ENCODE data around the gene CACNA1B. TPM values are rescaled to one million over a fixed set of nuclear protein-coding genes. Genes with fewer than 3 reads are reported as not detected.

The CACNA1B gene
- total RNA-seq, 4 donors from 2014 or later = not detected

DNA sequence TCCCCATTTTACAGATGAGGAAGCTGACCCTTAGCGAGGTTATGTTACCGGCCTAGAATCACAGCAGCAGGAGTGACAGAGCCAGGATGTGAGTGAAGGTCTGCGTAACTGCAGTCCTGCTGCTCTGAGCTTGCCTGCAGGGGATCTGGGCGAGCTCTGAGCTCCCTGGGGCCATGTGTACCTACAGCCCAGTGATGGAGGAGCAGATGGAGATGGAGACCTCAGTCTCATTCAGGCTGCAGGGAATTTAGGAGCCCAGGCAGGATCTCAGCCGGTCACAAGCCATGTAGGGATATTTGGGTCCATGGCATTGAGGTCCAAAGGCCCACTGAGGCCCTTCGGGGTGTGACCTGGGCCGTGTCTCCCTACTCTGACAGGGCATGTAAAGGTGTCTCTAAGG is 170.6 kb downstream of the CACNA1B start:
- TF ChIP-seq, protein P1, sequence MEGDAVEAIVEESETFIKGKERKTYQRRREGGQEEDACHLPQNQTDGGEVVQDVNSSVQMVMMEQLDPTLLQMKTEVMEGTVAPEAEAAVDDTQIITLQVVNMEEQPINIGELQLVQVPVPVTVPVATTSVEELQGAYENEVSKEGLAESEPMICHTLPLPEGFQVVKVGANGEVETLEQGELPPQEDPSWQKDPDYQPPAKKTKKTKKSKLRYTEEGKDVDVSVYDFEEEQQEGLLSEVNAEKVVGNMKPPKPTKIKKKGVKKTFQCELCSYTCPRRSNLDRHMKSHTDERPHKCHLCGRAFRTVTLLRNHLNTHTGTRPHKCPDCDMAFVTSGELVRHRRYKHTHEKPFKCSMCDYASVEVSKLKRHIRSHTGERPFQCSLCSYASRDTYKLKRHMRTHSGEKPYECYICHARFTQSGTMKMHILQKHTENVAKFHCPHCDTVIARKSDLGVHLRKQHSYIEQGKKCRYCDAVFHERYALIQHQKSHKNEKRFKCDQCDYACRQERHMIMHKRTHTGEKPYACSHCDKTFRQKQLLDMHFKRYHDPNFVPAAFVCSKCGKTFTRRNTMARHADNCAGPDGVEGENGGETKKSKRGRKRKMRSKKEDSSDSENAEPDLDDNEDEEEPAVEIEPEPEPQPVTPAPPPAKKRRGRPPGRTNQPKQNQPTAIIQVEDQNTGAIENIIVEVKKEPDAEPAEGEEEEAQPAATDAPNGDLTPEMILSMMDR (IDR thresholded peaks at IDR 0.05) = no peak
- ATAC-seq (ENCODE audit: low FRiP score) (no peak), DNase-seq (ENCODE audit: low spot score) (no peak)

DNA sequence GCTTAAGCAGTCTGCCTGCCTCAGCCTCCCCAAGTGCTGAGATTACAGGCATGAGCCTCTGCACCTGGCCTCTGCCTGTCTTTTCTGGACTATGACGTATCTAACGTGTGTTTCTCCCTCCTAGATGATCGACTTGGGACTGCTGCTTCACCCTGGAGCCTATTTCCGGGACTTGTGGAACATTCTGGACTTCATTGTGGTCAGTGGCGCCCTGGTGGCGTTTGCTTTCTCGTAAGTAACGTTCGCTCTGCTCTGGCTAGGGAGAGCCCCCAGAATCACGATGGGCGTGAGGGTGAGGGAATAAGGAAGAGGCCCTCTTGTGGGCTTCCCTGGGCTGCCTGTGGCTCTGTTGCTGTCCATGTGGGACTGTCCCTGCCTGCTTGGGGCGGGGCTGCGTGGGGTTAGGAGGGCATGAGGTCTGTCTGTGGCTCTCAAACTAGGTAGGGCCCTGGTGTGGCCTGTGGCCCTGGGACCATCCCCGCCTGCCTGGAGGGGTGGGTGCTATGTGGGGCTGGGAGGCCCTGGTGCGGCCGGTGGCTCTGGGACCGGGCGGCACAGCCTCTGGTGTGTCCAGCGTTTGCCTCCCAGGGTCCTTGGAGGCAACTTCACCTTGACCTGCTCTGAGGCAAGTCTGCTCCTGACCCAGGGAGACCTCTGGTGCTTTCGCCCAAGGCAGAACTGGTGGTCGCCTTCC is 171.7 kb downstream of the CACNA1B start:
- TF ChIP-seq, protein P1 (IDR thresholded peaks at IDR 0.05) = no peak
- DNase-seq (ENCODE audit: low spot score) (no peak), ATAC-seq (ENCODE audit: low FRiP score) (no peak)

DNA sequence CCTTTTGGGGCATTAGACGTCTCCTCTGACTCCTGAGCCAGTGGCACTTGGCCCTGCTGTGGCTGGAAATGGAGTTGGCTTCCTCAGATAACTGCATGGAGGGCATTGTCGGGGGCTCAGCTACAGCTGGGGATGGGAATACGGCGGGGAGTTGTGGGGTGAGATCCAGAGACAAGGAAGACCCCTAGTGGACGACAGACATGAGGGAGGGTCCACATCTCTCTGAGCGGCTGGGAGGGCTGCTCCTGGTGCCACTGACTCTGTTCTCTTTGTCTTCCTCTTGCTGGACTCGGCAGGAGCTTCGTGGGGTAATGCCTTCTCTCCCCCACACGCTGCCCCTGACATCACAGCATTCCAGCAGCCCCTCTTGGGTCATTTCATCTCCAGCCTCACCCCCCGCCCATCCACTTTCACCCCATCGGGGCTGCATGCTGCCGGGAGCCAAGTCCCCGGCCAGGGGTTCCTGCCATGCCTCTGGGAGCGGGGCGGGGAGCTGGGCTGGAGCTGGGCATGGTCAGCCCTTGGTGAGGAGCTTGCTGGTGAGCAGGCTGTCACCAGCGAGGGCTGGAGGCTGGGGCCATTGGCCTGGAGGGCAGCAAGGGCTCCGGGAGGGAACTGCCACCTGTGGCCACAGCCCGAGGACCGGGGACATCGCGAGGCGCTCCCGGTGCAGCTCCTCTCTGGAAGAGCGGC is 172.3 kb downstream of the CACNA1B start:
- DNase-seq (ENCODE audit: low spot score) = no peak
- no peak for ATAC-seq (ENCODE audit: low FRiP score)
- TF ChIP-seq, protein P1 (IDR thresholded peaks at IDR 0.05) = no peak

DNA sequence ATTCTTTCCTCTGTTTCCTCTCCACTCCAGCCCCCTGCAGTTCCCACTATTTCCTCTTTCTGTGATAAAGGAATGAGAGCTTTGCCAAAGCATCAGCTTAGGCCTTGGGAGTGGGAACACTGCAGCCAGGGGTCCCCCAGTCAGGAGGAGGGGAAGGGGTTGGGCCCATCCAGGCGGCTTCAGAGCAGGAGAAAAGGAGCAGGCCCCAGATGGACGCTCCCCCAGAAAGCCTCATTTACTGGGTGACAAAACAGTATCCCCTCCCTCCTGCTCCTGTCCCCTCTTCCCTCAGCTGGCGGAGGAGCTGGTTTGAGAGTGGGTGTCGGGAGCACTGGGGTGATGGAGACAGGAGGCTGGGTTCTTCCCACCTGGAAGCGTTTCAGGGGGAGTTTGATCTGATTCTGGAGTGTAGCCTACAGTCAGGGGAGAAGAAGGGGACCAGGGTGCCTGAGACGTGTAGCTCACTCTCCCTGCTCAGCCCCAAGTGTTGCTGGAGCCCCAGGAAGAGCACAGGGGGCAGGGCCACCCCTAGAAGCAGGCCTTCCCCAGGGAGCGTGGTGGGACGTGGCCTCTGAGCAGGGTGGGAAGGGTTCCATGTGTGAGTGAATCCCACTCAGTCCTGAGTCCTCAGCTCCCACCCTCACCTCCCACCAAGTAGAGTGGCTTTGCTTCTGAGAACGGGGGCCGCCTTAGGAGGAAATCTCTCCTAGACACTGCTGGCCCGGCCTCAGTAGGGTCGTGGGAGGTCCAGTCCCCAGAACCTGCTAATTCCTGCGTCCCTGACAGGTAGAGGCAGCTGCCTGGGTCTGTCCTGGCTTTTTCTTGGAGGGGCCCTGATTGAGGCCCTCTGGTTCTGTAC is 173.1 kb downstream of the CACNA1B start:
- no peak for DNase-seq (ENCODE audit: low spot score)
- TF ChIP-seq, protein P1 (IDR thresholded peaks at IDR 0.05) = no peak
- no peak for ATAC-seq (ENCODE audit: low FRiP score)

GRCh38 chr9:138051586-138052321 is 174.2 kb downstream of the CACNA1B start:
- ATAC-seq (ENCODE audit: low FRiP score) (no peak), DNase-seq (ENCODE audit: low spot score) (no peak)
- TF ChIP-seq, protein P1 (IDR thresholded peaks at IDR 0.05) = no peak

DNA sequence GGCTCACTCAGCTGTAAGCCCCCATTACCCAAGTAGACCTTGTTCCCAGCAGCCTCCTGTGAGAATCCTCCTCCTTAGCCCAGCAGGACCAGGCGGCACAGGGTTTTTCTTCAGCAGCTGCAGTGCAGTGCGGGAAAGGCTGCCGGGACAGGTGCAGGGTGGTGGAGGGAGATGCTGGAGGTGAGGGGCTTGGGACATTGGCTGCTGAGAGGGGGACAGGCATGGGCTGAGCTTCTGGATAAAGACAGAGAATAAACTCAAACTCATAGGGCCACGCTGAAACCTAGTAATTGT is 174.7 kb downstream of the CACNA1B start:
- DNase-seq (ENCODE audit: low spot score) (no peak), ATAC-seq (ENCODE audit: low FRiP score) (no peak)
- TF ChIP-seq, protein P1 (IDR thresholded peaks at IDR 0.05) = no peak
